ENCODE measurements around the gene STRN4. TPM values are rescaled to one million over a fixed set of nuclear protein-coding genes. Genes with fewer than 3 reads are reported as not detected.
A peak's percentile ranks its signal among the peaks of the same experiment; 100 is the strongest.
"Not testable (repeated sequence)": the region's sequence is repeated elsewhere in the genome, so short reads cannot be mapped to it uniquely, and the experiment has no call there.

Gene STRN4
- polyA plus RNA-seq, 3 donors = 37.5 to 239 (median 48.0) TPM

DNA sequence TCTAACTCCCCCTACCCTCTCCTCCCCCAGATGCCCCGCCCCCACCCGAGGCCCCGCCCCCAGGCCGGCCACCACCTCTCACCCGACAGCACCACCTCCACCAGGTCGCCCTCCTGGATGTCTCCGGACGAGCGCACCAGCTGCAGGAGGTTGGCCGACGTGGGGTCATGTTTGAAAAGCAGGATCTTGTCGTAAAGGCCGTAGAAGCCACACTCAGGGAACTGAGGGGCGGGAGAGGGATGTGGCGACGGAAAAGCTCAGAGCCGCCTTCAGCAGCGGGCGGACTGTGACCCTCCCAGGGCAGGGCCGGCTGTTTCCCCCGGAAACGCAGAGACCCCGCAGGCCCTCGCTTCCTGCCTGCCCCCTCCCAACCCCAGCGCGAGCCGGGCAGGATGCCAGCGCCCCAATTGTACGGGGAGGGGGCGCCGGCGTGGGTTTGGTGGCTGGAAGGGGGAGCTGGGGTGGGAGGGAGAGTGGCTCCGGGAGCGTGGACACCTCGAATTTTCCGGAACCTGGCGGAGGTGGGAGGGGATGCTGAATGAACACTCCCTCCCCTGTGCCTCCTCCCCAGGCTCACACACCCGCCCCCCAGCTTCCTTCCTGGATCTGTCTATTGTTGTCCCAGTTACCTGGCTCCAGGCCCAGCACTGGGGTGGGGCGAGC lies 32.3 kb downstream of the STRN4 start:
- Histone ChIP-seq H2AFZ (ENCODE audit: insufficient read depth, low read depth, low read length, poor library complexity, severe bottlenecking) (peak overlapping the region; percentile 53), H3K9me3 (replicated peaks in 1 of 2; ENCODE audit: control insufficient read depth in 1 of 2, insufficient read depth in 1 of 2, low read length in 2 of 2) (no peaks in the 10 kb centered on the region), H3K9ac (ENCODE audit: insufficient read depth, low read length, poor library complexity, severe bottlenecking) (peak overlapping the region; percentile 58), H3K79me2 (ENCODE audit: insufficient read depth, low read length) (peaks cover 10% of the 10 kb centered on the region), H3K36me3 (replicated peaks in 1 of 2; ENCODE audit: control insufficient read depth in 1 of 2, insufficient read depth in 2 of 2, low read length in 2 of 2) (peaks cover 10 to 19% of the 10 kb centered on the region in 2 donors), H3K4me3 (replicated peaks in 1 of 3; ENCODE audit: low read depth in 2 of 3, low read length in 3 of 3) (peak overlapping the region; percentile 28 to 81 (median 50)), H3K27ac (ENCODE audit: low read depth in 1 of 2, low read length in 2 of 2) (no peak overlapping the region), H3K4me2 (replicated peaks; ENCODE audit: extremely low read depth, low read length, poor library complexity, severe bottlenecking) (peak overlapping the region; percentile 80), H3K4me1 (ENCODE audit: control insufficient read depth in 1 of 2, insufficient read depth in 2 of 2, low read length in 2 of 2) (peaks cover 43 to 49% of the 10 kb centered on the region in 2 donors), H3K27me3 (ENCODE audit: control insufficient read depth in 2 of 2, insufficient read depth in 2 of 2, low read length in 2 of 2) (peaks cover 0 to 10% of the 10 kb centered on the region in 2 donors), H4K20me1 (ENCODE audit: insufficient read depth, low read length) (peaks cover 20% of the 10 kb centered on the region)
- no peak for DNase-seq
- peaks cover 22 to 43% of the 10 kb centered on the region in 2 donors for H3K36me3 Mint-ChIP-seq
- peaks cover 0 to 3% (median 0%) of the 10 kb centered on the region in 7 donors for H3K9me3 Mint-ChIP-seq
- H3K4me3 Mint-ChIP-seq = peak overlapping the region; percentile 83 to 87
- H3K4me1 Mint-ChIP-seq = peaks cover 38% of the 10 kb centered on the region
- intact Hi-C loops (cut with micrococcal nuclease) = loop anchor here in 1 of 2 donors (2.0 to 10.0 kb wide), 2 partner anchors 15 to 99 kb away; no protein-coding TSS in a partner anchor
- H3K27me3 Mint-ChIP-seq (ENCODE audit: low read depth in 3 of 3) = peaks cover 9 to 23% (median 12%) of the 10 kb centered on the region in 3 donors
- H3K27ac Mint-ChIP-seq = peak overlapping the region in 3 of 7 donors; percentile 35 to 71 (median 57)
- WGBS (ENCODE audit: insufficient coverage) = 0% methylated on average over 13 of the region's 39 CpGs
- no peak for TF ChIP-seq CTCF (IDR thresholded peaks at IDR 0.05)

DNA sequence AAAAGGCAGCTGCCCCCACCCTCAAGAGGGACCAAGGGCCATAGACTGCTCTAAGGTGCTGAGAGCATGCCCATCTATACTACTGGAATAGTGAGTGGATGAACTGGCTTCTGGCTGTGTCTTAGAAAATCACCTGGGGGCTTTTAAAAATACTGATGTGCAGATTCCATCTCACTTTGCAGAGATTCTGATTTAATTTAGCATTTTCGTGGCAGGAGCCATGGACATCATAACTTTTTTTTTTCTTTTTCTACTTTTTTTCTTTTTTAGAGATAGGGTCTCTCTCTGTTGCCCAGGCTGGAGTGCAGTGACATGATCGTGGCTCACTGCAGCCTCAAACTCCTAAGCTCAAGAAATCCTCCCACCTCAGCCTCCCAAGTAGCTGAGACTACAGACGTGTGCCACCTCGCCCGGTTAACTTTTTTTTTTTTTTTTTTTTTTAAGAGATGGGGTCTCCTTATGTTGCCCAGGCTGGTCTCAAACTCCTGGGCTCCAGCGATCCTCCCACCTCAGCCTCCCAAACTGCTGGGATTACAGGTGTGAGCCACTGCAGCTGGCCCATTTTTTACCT lies 33.4 kb downstream of the STRN4 start:
- Histone ChIP-seq H3K36me3 (replicated peaks in 1 of 2; ENCODE audit: control insufficient read depth in 1 of 2, insufficient read depth in 2 of 2, low read length in 2 of 2) (peaks cover 14 to 30% of the 10 kb centered on the region in 2 donors), H3K4me1 (ENCODE audit: control insufficient read depth in 1 of 2, insufficient read depth in 2 of 2, low read length in 2 of 2) (peaks cover 32 to 39% of the 10 kb centered on the region in 2 donors), H3K27me3 (ENCODE audit: control insufficient read depth in 2 of 2, insufficient read depth in 2 of 2, low read length in 2 of 2) (peaks cover 0 to 10% of the 10 kb centered on the region in 2 donors)
- H3K9ac ChIP-seq (ENCODE audit: insufficient read depth, low read length, poor library complexity, severe bottlenecking); H4K20me1 ChIP-seq (ENCODE audit: insufficient read depth, low read length); H3K4me2 ChIP-seq (replicated peaks; ENCODE audit: extremely low read depth, low read length, poor library complexity, severe bottlenecking); H3K4me3 ChIP-seq (replicated peaks in 1 of 3; ENCODE audit: low read depth in 2 of 3, low read length in 3 of 3); H3K4me3 Mint-ChIP-seq; DNase-seq; H2AFZ ChIP-seq (ENCODE audit: insufficient read depth, low read depth, low read length, poor library complexity, severe bottlenecking); H3K79me2 ChIP-seq (ENCODE audit: insufficient read depth, low read length); H3K27ac ChIP-seq (ENCODE audit: low read depth in 1 of 2, low read length in 2 of 2); H3K9me3 ChIP-seq (replicated peaks in 1 of 2; ENCODE audit: control insufficient read depth in 1 of 2, insufficient read depth in 1 of 2, low read length in 2 of 2); H3K9me3 Mint-ChIP-seq: not testable (repeated sequence)
- H3K27me3 Mint-ChIP-seq (ENCODE audit: low read depth in 3 of 3) = peaks cover 9 to 23% (median 12%) of the 10 kb centered on the region in 3 donors
- WGBS (ENCODE audit: insufficient coverage) = no CpG with 5 or more reads among the region's 6 CpGs
- H3K27ac Mint-ChIP-seq = peak overlapping the region in 1 of 7 donors; percentile 5
- intact Hi-C loops (cut with micrococcal nuclease) = loop anchor here in 1 of 2 donors (10.0 kb wide), 1 partner anchor 98 kb away; no protein-coding TSS in a partner anchor
- H3K4me1 Mint-ChIP-seq = peaks cover 27% of the 10 kb centered on the region
- H3K36me3 Mint-ChIP-seq = peaks cover 29 to 53% of the 10 kb centered on the region in 2 donors

Data from CD14-positive monocyte (primary cell).